Thymus (tissue), 11 donors: ENCODE measurements around the gene ZNF292. TPM values are rescaled to one million over a fixed set of nuclear protein-coding genes. Genes with fewer than 3 reads are reported as not detected.
"Not testable (repeated sequence)": the region's sequence is repeated elsewhere in the genome, so short reads cannot be mapped to it uniquely, and the experiment has no call there.

ENCODE experiments used
- DNase-seq, 9 donors: peaks; one replicate each; pipeline ENCODE4 v3.0.0-alpha.2; 2013; ENCODE audit warnings: low spot score in 9 of 9, low read depth in 6 of 9, missing footprints in 1 of 9
- H3K27ac ChIP-seq, 2 donors: one replicate each; pipeline ENCODE4 v1.5.1; 2013; ENCODE audit warnings: control low read depth in 1 of 2, low read depth in 1 of 2, low read length in 1 of 2, mild to moderate bottlenecking in 1 of 2, moderate library complexity in 1 of 2
- H3K27me3 ChIP-seq, 2 donors: one replicate each; pipeline ENCODE4 v1.5.1; 2013; ENCODE audit warnings: low read length in 1 of 2; ENCODE audit not compliant: control insufficient read depth in 2 of 2, insufficient read depth in 1 of 2
- H3K36me3 ChIP-seq, 2 donors: one replicate each; pipeline ENCODE4 v1.5.1; 2013; ENCODE audit warnings: low read length in 1 of 2, mild to moderate bottlenecking in 1 of 2, moderate library complexity in 1 of 2; ENCODE audit not compliant: control insufficient read depth in 2 of 2, insufficient read depth in 2 of 2
- H3K4me1 ChIP-seq, 2 donors: one replicate each; pipeline ENCODE4 v1.5.1; 2013; ENCODE audit warnings: low read length in 2 of 2; ENCODE audit not compliant: control insufficient read depth in 2 of 2, insufficient read depth in 2 of 2
- H3K4me3 ChIP-seq, 2 donors: one replicate each; pipeline ENCODE4 v1.5.1; 2013; ENCODE audit warnings: low read length in 2 of 2, control low read depth in 1 of 2, mild to moderate bottlenecking in 1 of 2
- H3K9me3 ChIP-seq, 2 donors: one replicate each; pipeline ENCODE4 v1.5.1; 2013; ENCODE audit warnings: low read length in 1 of 2, mild to moderate bottlenecking in 1 of 2; ENCODE audit not compliant: control insufficient read depth in 2 of 2, insufficient read depth in 1 of 2
- WGBS: extraction: QIAGEN DNeasy Blood & Tissue Kit; methylation state at CpG from one replicate; pipeline ENCODE4 v1.1.7; 2013; 5-methylcytosine and 5-hydroxymethylcytosine counted together
- polyA plus RNA-seq: library from polyadenylated mRNA; stranded (reverse); fragments of 200-250 nt; gene quantifications from one replicate; pipeline ENCODE4 v1.2.3, GENCODE V29; 2013
- total RNA-seq: library from RNA; stranded (reverse); fragments of 120-200 nt; gene quantifications from one replicate; pipeline ENCODE4 v1.2.4, GENCODE V29; 2013
- donor health status: healthy.

The ZNF292 gene
- total and polyA plus RNA-seq, 2 donors: 10.9 to 33.1 TPM

- no peaks in the 10 kb centered on the region for H3K9me3 ChIP-seq
- H3K36me3 ChIP-seq: no peaks in the 10 kb centered on the region
- peak overlapping the region; percentile 53 to 73 for H3K4me3 ChIP-seq
- peak in 3 of 9 donors; percentile 6 to 12 (median 8) for DNase-seq
- 25% methylated on average over 22 of the region's 22 CpGs for WGBS
- peak overlapping the region; percentile 38 to 83 for H3K27ac ChIP-seq
- peaks cover 9 to 15% of the 10 kb centered on the region in 2 donors for H3K4me1 ChIP-seq
- no peaks in the 10 kb centered on the region for H3K27me3 ChIP-seq
Observed at GRCh38 chr6:87152526-87152955, 2.8 kb upstream of the ZNF292 start.

DNA sequence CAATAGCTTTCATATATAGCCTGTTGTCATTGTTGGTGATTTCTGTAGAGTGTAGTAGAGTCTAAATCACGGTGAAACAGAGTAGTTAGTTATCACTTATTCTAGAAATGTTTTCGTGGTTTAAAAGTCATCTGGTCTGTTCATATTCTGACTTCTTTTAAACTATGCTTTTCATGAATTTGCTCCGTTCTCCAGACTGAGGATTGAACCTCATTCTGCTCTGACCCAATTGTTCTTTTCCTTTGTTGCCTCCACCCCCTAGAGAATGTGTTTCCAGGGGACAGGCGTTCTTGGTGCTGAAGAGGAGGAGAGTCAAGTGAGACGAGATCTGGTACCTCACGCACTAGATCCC is 748 bp upstream of the ZNF292 start:
- H3K36me3 ChIP-seq: peaks cover 0 to 12% of the 10 kb centered on the region in 2 donors
- H3K27me3 ChIP-seq: no peaks in the 10 kb centered on the region
- H3K4me1 ChIP-seq: peaks cover 13 to 15% of the 10 kb centered on the region in 2 donors
- no peaks in the 10 kb centered on the region for H3K9me3 ChIP-seq
- peak in 1 of 9 donors; percentile 50 for DNase-seq
- WGBS: under 1% methylated on average over 6 of the region's 6 CpGs
- H3K4me3 ChIP-seq: peak overlapping the region; percentile 63 to 89
- H3K27ac ChIP-seq: peak overlapping the region; percentile 97 to 99

DNA sequence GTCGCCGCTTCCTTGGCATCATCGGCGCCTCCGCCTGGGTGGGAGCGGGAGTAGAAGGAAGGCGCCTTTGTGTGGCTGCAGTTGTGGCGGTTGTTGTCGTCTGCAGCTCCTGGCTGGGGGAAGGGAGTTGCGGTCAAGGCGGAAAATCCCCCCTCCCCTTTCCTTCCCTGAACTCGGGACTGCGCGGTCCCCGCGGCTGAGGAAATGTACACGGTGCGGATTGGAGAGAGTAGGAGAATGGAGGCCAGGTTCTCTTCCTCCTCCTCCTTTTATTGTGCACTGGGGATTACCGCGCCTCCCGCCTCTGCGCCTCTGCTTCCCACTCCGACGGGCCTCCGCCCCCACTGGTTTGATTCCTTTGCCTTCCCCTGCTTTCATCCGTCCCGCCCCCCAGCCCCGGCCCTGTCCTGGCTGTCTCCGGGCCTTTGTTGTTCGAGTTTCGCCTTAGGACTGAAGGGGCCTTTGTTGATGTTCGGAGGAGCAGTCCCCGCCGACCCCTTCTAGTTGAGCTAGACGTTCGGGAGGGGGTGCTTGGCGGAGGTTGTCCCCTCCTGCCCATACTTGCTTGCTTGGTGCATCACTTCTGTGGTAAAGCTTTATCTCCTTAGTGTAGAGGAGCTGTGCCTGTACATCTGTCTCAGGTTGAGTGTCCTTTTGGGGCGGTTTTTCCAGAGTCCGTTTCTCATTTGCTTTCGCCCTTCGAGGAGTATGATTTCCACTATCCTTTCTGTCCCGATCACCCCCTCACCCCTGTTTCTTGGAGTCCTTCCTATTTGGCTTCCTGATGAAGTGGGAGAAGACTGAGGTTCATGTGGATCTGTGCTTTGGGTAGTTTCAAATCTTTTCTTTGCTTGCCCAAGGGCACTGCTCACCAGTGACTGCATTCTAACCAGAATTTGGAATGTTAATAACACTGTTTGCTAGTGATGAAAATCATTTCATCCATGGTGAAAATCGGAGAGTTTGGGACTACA is 764 bp downstream of the ZNF292 start:
- peaks cover 0 to 12% of the 10 kb centered on the region in 2 donors for H3K36me3 ChIP-seq
- WGBS: under 1% methylated on average over 43 of the region's 43 CpGs
- H3K4me3 ChIP-seq: peak overlapping the region; percentile 63 to 89
- no peaks in the 10 kb centered on the region for H3K27me3 ChIP-seq
- no peaks in the 10 kb centered on the region for H3K9me3 ChIP-seq
- peak overlapping the region; percentile 97 to 99 for H3K27ac ChIP-seq
- DNase-seq: peak in 6 of 9 donors; percentile 26 to 61 (median 44)
- H3K4me1 ChIP-seq: peaks cover 13 to 15% of the 10 kb centered on the region in 2 donors

- not testable (repeated sequence) for DNase-seq, H3K27ac ChIP-seq, H3K4me3 ChIP-seq, H3K9me3 ChIP-seq, H3K27me3 ChIP-seq
- Histone ChIP-seq H3K36me3 (peaks cover 0 to 12% of the 10 kb centered on the region in 2 donors), H3K4me1 (peaks cover 6 to 10% of the 10 kb centered on the region in 2 donors)
- WGBS: 92% methylated on average over 10 of the region's 10 CpGs
Observed at GRCh38 chr6:87157596-87157995, 2.2 kb downstream of the ZNF292 start.

GRCh38 chr6:87161299-87161698 is 5.9 kb downstream of the ZNF292 start:
- Histone ChIP-seq H3K4me3 (no peak overlapping the region), H3K36me3 (peaks cover 0 to 12% of the 10 kb centered on the region in 2 donors), H3K27ac (no peak overlapping the region), H3K4me1 (peaks cover 4% of the 10 kb centered on the region in 2 donors), H3K27me3 (no peaks in the 10 kb centered on the region), H3K9me3 (no peaks in the 10 kb centered on the region)
- WGBS: 96% methylated on average over 4 of the region's 4 CpGs
- no peak for DNase-seq

GRCh38 chr6:87164004-87164403 is 8.6 kb downstream of the ZNF292 start:
- H3K9me3 ChIP-seq: no peaks in the 10 kb centered on the region
- 98% methylated on average over 4 of the region's 4 CpGs for WGBS
- no peaks in the 10 kb centered on the region for H3K4me1 ChIP-seq
- H3K4me3 ChIP-seq: no peak overlapping the region
- peaks cover 0 to 6% of the 10 kb centered on the region in 2 donors for H3K36me3 ChIP-seq
- DNase-seq: no peak
- H3K27ac ChIP-seq: no peak overlapping the region
- H3K27me3 ChIP-seq: no peaks in the 10 kb centered on the region

DNA sequence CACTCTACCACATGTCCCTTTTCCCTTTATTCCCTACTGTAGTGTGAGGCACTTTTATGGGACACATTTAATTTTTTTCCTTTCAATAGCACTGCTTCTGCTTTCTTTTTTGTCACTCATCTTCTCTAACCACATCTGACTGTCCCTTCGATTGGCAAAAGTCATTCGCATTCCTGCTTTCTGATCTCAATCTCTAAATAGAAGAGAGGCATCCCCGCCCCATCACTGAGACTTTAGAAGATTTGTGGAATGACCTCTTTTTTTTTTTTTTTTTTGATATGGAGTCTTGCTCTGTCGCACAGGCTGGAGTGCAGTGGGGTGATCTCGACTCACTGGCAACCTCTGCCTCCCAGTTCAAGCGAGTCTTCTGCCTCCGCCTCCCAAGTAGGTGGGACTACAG is 9.1 kb downstream of the ZNF292 start:
- no peak overlapping the region for H3K27ac ChIP-seq
- no peaks in the 10 kb centered on the region for H3K9me3 ChIP-seq
- H3K4me3 ChIP-seq: no peak overlapping the region
- DNase-seq: no peak
- 94% methylated on average over 7 of the region's 7 CpGs for WGBS
- H3K27me3 ChIP-seq: no peaks in the 10 kb centered on the region
- no peaks in the 10 kb centered on the region for H3K4me1 ChIP-seq
- H3K36me3 ChIP-seq: peaks cover 0 to 2% of the 10 kb centered on the region in 2 donors

- DNase-seq: no peak
- no peaks in the 10 kb centered on the region for H3K27me3 ChIP-seq
- H3K9me3 ChIP-seq: no peaks in the 10 kb centered on the region
- 98% methylated on average over 2 of the region's 2 CpGs for WGBS
- no peaks in the 10 kb centered on the region for H3K4me1 ChIP-seq
- no peaks in the 10 kb centered on the region for H3K36me3 ChIP-seq
- no peak overlapping the region for H3K27ac ChIP-seq
- no peak overlapping the region for H3K4me3 ChIP-seq
Observed at GRCh38 chr6:87165185-87165584, 9.8 kb downstream of the ZNF292 start.

DNA sequence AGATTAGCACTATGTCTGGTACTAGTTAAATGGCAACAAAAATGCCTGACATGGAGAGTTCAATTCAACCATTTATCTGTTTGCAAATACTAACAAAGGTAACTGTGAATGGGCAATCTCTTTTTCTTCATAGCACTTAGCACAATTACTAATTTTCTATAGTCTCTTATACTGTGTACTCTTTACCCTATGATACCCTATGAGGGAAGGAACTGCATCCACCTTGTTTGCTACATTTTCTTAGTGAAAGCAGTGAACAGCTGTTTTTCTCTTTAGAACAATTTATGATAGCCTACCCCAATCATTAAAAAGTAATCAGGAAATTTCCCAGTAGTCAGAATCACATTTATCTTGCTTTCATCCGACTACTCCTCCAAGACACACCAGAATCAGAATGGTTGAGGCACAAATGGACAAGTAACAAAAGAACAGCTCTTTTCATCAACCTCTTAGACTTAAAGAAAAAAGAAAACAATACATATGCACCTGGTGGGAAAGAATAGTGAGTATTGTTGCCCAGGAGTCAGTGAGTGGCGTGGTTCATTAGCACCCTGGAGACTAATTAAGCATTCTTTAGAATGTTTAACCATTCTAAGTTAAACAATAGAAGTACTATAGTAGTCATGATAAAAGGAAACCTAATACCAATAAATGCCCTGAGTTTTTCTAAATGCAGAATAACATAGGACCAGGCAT is 16.7 kb downstream of the ZNF292 start:
- Histone ChIP-seq H3K4me3 (no peak overlapping the region), H3K27me3 (no peaks in the 10 kb centered on the region), H3K27ac (no peak overlapping the region), H3K9me3 (no peaks in the 10 kb centered on the region), H3K4me1 (peaks cover 0 to 5% of the 10 kb centered on the region in 2 donors), H3K36me3 (peaks cover 0 to 5% of the 10 kb centered on the region in 2 donors)
- over 99% methylated on average over 2 of the region's 2 CpGs for WGBS
- no peak for DNase-seq
